MCF 10A (cell line): ENCODE data around the gene KLHL22. TPM values are rescaled to one million over a fixed set of nuclear protein-coding genes. Genes with fewer than 3 reads are reported as not detected.

Experiments used
- BruUV-seq: library from RNA; stranded (reverse); fragments of 400-500 nt; replicated peaks from 2 replicates; lab custom pipeline; 2021; lab: Mats Ljungman, UMichigan
- CTCF ChIA-PET: fragments of 300-600 bp; sonication (Branson Sonifier 250); formaldehyde crosslinking; extraction: SDS; loops from one replicate; lab custom pipeline; 2021; ENCODE audit warnings: antibody characterized with exemption, inconsistent platforms; lab: Yijun Ruan, JAX
- POLR2A ChIA-PET: fragments of 300-600, 350-650 bp; sonication (Branson Sonifier 250); formaldehyde crosslinking; extraction: SDS; loops from one replicate; lab custom pipeline; 2020; ENCODE audit warnings: antibody characterized with exemption, inconsistent platforms; lab: Yijun Ruan, JAX
- DNase-seq: peaks from one replicate; pipeline ENCODE4 v3.0.0-alpha.2; 2018; ENCODE audit not compliant: unreplicated experiment
- H3K27ac Mint-ChIP-seq: one replicate; pipeline ENCODE4 v1.8.0; 2022; ENCODE audit warnings: mild to moderate bottlenecking, low read depth, mixed read lengths; ENCODE audit not compliant: unreplicated experiment
- H3K27me3 Mint-ChIP-seq: one replicate; pipeline ENCODE4 v1.8.0; 2022; ENCODE audit warnings: mixed read lengths; ENCODE audit not compliant: insufficient read depth, unreplicated experiment
- H3K36me3 Mint-ChIP-seq: one replicate; pipeline ENCODE4 v1.8.0; 2022; ENCODE audit warnings: mild to moderate bottlenecking, moderate library complexity, mixed read lengths; ENCODE audit not compliant: insufficient read depth, unreplicated experiment
- H3K4me1 Mint-ChIP-seq: one replicate; pipeline ENCODE4 v1.8.0; 2022; ENCODE audit warnings: mixed read lengths; ENCODE audit not compliant: insufficient read depth, unreplicated experiment
- H3K4me3 Mint-ChIP-seq: one replicate; pipeline ENCODE4 v1.8.0; 2022; ENCODE audit warnings: mild to moderate bottlenecking, moderate library complexity, mixed read lengths; ENCODE audit not compliant: unreplicated experiment
- H3K9me3 Mint-ChIP-seq: one replicate; pipeline ENCODE4 v1.8.0; 2022; ENCODE audit warnings: mixed read lengths; ENCODE audit not compliant: unreplicated experiment
- CTCF ChIP-seq: fragments of 200-600 bp; IDR thresholded peaks from one replicate; pipeline ENCODE4 v1.8.0; 2022; ENCODE audit warnings: antibody characterized with exemption, mild to moderate bottlenecking; ENCODE audit not compliant: unreplicated experiment
- intact Hi-C: fragments of 100-400 bp; cut with micrococcal nuclease; formaldehyde crosslinking; loops from 2 replicates; pipeline ENCODE4 v1.14.1; 2022
- total RNA-seq: library from RNA; stranded (reverse); gene quantifications from 2 replicates; pipeline ENCODE4 v1.2.3, GENCODE V29; 2022

The KLHL22 gene
- total RNA-seq, 1 experiment from 2014 or later = 14.7 TPM

GRCh38 chr22:20429254-20430100, 66.1 kb downstream of the KLHL22 start:
- ChIA-PET CTCF (interaction anchor here (0.5 kb wide), 1 partner anchor 11 kb away, joined by 5 read pairs; no protein-coding TSS in a partner anchor), POLR2A (no interaction called here)
- Mint-ChIP-seq H3K4me1 (no peaks in the 10 kb centered on the region), H3K4me3 (no peak overlapping the region), H3K9me3 (no peaks in the 10 kb centered on the region), H3K36me3 (no peaks in the 10 kb centered on the region), H3K27ac (no peak overlapping the region), H3K27me3 (no peaks in the 10 kb centered on the region)
- intact Hi-C loops = no loop called here
- no TSS peak for BruUV-seq
- TF ChIP-seq CTCF = no peak
- no peak for DNase-seq

GRCh38 chr22:20428496-20429253, 66.9 kb downstream of the KLHL22 start:
- H3K4me3 Mint-ChIP-seq = no peak overlapping the region
- H3K36me3 Mint-ChIP-seq = no peaks in the 10 kb centered on the region
- DNase-seq = no peak
- no peaks in the 10 kb centered on the region for H3K27me3 Mint-ChIP-seq
- CTCF ChIA-PET = interaction anchor here (0.5 kb wide), 1 partner anchor 10 kb away, joined by 5 read pairs; no protein-coding TSS in a partner anchor
- POLR2A ChIA-PET = no interaction called here
- no peaks in the 10 kb centered on the region for H3K4me1 Mint-ChIP-seq
- no TSS peak for BruUV-seq
- no peak overlapping the region for H3K27ac Mint-ChIP-seq
- no peaks in the 10 kb centered on the region for H3K9me3 Mint-ChIP-seq
- TF ChIP-seq CTCF = no peak
- intact Hi-C loops = no loop called here

- ChIA-PET CTCF (interaction anchor here (0.7 kb wide), 1 partner anchor 108 kb away, joined by 3 read pairs; no protein-coding TSS in a partner anchor), POLR2A (interaction anchor here (0.6 kb wide), 1 partner anchor 230 kb away, joined by 3 read pairs; no protein-coding TSS in a partner anchor)
- no peak for TF ChIP-seq CTCF
- Mint-ChIP-seq H3K36me3 (no peaks in the 10 kb centered on the region), H3K4me3 (no peak overlapping the region), H3K4me1 (no peaks in the 10 kb centered on the region), H3K9me3 (no peaks in the 10 kb centered on the region), H3K27me3 (no peaks in the 10 kb centered on the region), H3K27ac (no peak overlapping the region)
- DNase-seq = no peak
- intact Hi-C loops = no loop called here
- BruUV-seq = no TSS peak
Measured at GRCh38 chr22:20427945-20428417, 67.6 kb downstream of the KLHL22 start.
